GM12878 (cell line): ENCODE results near the gene PCGF1. TPM values are rescaled to one million over a fixed set of nuclear protein-coding genes. Genes with fewer than 3 reads are reported as not detected.

Experiments
- ATAC-seq: fragments of 200-7000 bp; cut with Tn5 transposase; 3 replicates; pipeline ENCODE4 v1.9.1; 2020; ENCODE audit warnings: mild to moderate bottlenecking, moderate library complexity
- BruUV-seq: library from RNA; stranded (reverse); fragments of 400-500 nt; replicated peaks from 2 replicates; lab custom pipeline; 2021; lab: Mats Ljungman, UMichigan
- CTCF ChIA-PET: fragments of 300-600 bp; sonication (Branson Sonifier 250); formaldehyde crosslinking; extraction: SDS; loops from one replicate; lab custom pipeline; 2021; ENCODE audit warnings: inconsistent platforms; lab: Yijun Ruan, JAX
- POLR2A ChIA-PET: fragments of 350-600 bp; formaldehyde crosslinking; extraction: SDS; loops from one replicate; lab custom pipeline; 2021; ENCODE audit warnings: inconsistent platforms; lab: Charles Lee
- RAD21 ChIA-PET: fragments of 300-600 bp; sonication (Branson Sonifier 250); formaldehyde crosslinking; loops from one replicate; lab custom pipeline; 2023; ENCODE audit warnings: antibody characterized with exemption; ENCODE audit not compliant: unreplicated experiment; lab: Charles Lee
- SMC1A ChIA-PET: fragments of 300-600 bp; sonication (Branson Sonifier 250); formaldehyde crosslinking; loops from one replicate; lab custom pipeline; 2023; ENCODE audit not compliant: unreplicated experiment, uncharacterized antibody; lab: Charles Lee
- DNase-seq: peaks from one replicate; pipeline ENCODE4 v3.0.0-alpha.2; 2011; ENCODE audit warnings: low read depth, low spot score
- FAIRE-seq: peaks from 3 replicates; lab custom pipeline; 2011; peaks lifted over from hg19 to GRCh38; lab: Jason Lieb, UNC
- H2AFZ ChIP-seq: 2 replicates; pipeline ENCODE4 v1.6.0; 2011; ENCODE audit warnings: low read depth, low read length, control low read depth; ENCODE audit not compliant: control insufficient read depth
- H3K27ac ChIP-seq: 2 replicates; pipeline ENCODE4 v1.5.1; 2011; ENCODE audit warnings: control low read depth; ENCODE audit not compliant: control insufficient read depth, insufficient read depth
- H3K27me3 ChIP-seq, 2 experiments: replicated peaks in 1 of 2; 2 replicates each; pipeline versions ENCODE4 v1.6.0 to v1.6.1; 2011; ENCODE audit warnings: low read length in 1 of 2; ENCODE audit not compliant: control insufficient read depth in 2 of 2, insufficient read depth in 2 of 2
- H3K36me3 ChIP-seq, 2 experiments: 2 replicates each; pipeline ENCODE4 v1.5.1; 2011; ENCODE audit warnings: low read length in 1 of 2; ENCODE audit not compliant: control insufficient read depth in 2 of 2, insufficient read depth in 2 of 2
- H3K4me1 ChIP-seq: 2 replicates; pipeline ENCODE4 v1.6.1; 2011; ENCODE audit warnings: mild to moderate bottlenecking, low read length, moderate library complexity, mixed read lengths; ENCODE audit not compliant: control insufficient read depth, insufficient read depth
- H3K4me2 ChIP-seq: 2 replicates; pipeline ENCODE4 v1.6.0; 2011; ENCODE audit warnings: control low read depth; ENCODE audit not compliant: control insufficient read depth, insufficient read depth
- H3K4me3 ChIP-seq: fragments of 200-600 bp; sonication (generic); 2 replicates; pipeline ENCODE4 v1.5.1; 2016
- H3K79me2 ChIP-seq: 2 replicates; pipeline ENCODE4 v1.6.0; 2011; ENCODE audit warnings: low read length; ENCODE audit not compliant: control insufficient read depth, insufficient read depth
- H3K9ac ChIP-seq: 2 replicates; pipeline ENCODE4 v1.8.0; 2011; ENCODE audit warnings: low read length, control low read depth, mixed read lengths; ENCODE audit not compliant: control insufficient read depth, insufficient read depth
- H3K9me3 ChIP-seq: replicated peaks from 3 replicates; pipeline ENCODE4 v1.5.1; 2011; ENCODE audit warnings: mild to moderate bottlenecking, low read length; ENCODE audit not compliant: control insufficient read depth, insufficient read depth
- H4K20me1 ChIP-seq: 2 replicates; pipeline ENCODE4 v1.6.0; 2011; ENCODE audit not compliant: control insufficient read depth, insufficient read depth
- YY1 ChIP-seq: IDR thresholded peaks from 2 replicates; pipeline ENCODE4 v1.6.1; 2011; ENCODE audit warnings: low read depth, mild to moderate bottlenecking, low read length
- WGBS: methylation state at CpG from one replicate; pipeline ENCODE4 v1.1.6; 2016; ENCODE audit warnings: low lambda C conversion rate; ENCODE audit not compliant: insufficient replicate concordance, insufficient coverage; ENCODE audit errors: missing lambda C conversion rate; 5-methylcytosine and 5-hydroxymethylcytosine counted together
- in situ Hi-C: fragments of 300-500 bp; cut with MboI; formaldehyde crosslinking; loops from 9 replicates; pipeline ENCODE4 v1.14.3; 2018; ENCODE audit warnings: mixed read lengths
- intact Hi-C: fragments of 100-400 bp; cut with micrococcal nuclease; formaldehyde crosslinking; loops from one replicate; pipeline ENCODE4 v1.14.2; 2022; ENCODE audit not compliant: unreplicated experiment
- polyA plus RNA-seq, 11 experiments: library from polyadenylated mRNA; depleted of rRNA in 4 of 11; unstranded in 6 of 11; stranded (reverse) in 5 of 11; fragments of >200 nt; fragmentation: Nextera tagmentation in 4 of 11; fragmentation: Illumina TruSeq in 1 of 11; extraction: Ambion mirVana in 4 of 11; extraction: Trizol in 1 of 11; gene quantifications; 1 replicate in 1 of 11; 2 replicates in 10 of 11; pipeline versions ENCODE4 v1.2.1 to v1.2.3, GENCODE V29; 2011 to 2016; ENCODE audit warnings: inconsistent platforms in 2 of 11, missing spikeins in 2 of 11, low read depth in 1 of 11
- total RNA-seq, 4 experiments: library from RNA; depleted of rRNA in 3 of 4; stranded (reverse); fragments of >200 nt in 3 of 4; fragmentation: Illumina TruSeq in 1 of 4; extraction: Trizol in 1 of 4; gene quantifications; 2 replicates each; pipeline versions ENCODE4 v1.2.1 to v1.2.3, GENCODE V29; 2013 to 2021
- TF ChIP-seq, protein P1 (sequence below): fragments of 450-650 bp; IDR thresholded peaks from 2 replicates; pipeline ENCODE4 v1.6.1; 2017; ENCODE audit warnings: mild to moderate bottlenecking

The PCGF1 gene
- total and polyA plus RNA-seq, 10 of the 15 experiments (the other 5 are each of a cell fraction or from before 2014, with no cell fraction given), result 23.1 to 50.8 (median 27.4) TPM

DNA sequence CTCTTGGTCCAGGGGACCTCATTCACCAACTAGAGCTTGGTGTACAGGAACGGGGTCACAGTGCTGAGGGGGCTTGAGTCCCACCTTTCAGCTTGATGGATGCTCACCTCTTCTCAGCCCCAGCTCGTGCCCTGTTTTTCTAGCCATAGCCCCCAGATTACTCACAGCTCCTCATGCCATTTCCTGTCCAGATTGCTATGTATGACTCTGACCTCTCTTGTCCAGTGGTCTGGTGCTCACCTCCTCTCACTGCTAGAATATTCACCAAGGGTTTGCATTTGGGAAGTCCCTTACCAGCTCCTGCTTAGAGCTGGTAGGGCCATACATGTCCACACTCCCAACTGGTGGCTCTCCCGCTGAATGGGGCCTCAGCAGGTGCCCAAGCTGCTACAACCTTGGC, 13.9 kb downstream of the PCGF1 start:
- H3K9me3 ChIP-seq, result no peaks in the 10 kb centered on the region
- no peak overlapping the region for H2AFZ ChIP-seq
- H3K4me1 ChIP-seq, result 0 out of 2 replicates have a peak, but pooled peaks cover 3% of the 10 kb centered on the region
- POLR2A ChIA-PET, result interaction anchor here (0.5 to 1.0 kb wide), 4 partner anchors 13 to 75 kb away, joined by 3 read pairs; no protein-coding TSS in a partner anchor
- no peaks in the 10 kb centered on the region for H4K20me1 ChIP-seq
- SMC1A ChIA-PET, result interaction anchor here (1.2 to 1.4 kb wide), 2 partner anchors 91 to 93 kb away, joined by 4 read pairs; no protein-coding TSS in a partner anchor
- no peak for FAIRE-seq
- CTCF ChIA-PET, result interaction anchor here (1.7 to 19.4 kb wide), 3 partner anchors 11 to 95 kb away, joined by 4 to 280 read pairs (median 10); partner anchors contain the start of genes CCDC142 and TTC31
- H3K27ac ChIP-seq, result no peak overlapping the region
- peaks cover 4 to 5% of the 10 kb centered on the region in 2 experiments; a peak in 3 of 4 replicates for H3K27me3 ChIP-seq
- in situ Hi-C loops (no loop called here), intact Hi-C loops (no loop called here)
- TF ChIP-seq, protein P1, sequence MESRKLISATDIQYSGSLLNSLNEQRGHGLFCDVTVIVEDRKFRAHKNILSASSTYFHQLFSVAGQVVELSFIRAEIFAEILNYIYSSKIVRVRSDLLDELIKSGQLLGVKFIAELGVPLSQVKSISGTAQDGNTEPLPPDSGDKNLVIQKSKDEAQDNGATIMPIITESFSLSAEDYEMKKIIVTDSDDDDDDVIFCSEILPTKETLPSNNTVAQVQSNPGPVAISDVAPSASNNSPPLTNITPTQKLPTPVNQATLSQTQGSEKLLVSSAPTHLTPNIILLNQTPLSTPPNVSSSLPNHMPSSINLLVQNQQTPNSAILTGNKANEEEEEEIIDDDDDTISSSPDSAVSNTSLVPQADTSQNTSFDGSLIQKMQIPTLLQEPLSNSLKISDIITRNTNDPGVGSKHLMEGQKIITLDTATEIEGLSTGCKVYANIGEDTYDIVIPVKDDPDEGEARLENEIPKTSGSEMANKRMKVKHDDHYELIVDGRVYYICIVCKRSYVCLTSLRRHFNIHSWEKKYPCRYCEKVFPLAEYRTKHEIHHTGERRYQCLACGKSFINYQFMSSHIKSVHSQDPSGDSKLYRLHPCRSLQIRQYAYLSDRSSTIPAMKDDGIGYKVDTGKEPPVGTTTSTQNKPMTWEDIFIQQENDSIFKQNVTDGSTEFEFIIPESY, result no peak
- TF ChIP-seq YY1, result no peak
- BruUV-seq, result no TSS peak
- no peak for DNase-seq
- no peak overlapping the region for H3K4me3 ChIP-seq
- 73% methylated on average over 3 of the region's 3 CpGs for WGBS
- H3K36me3 ChIP-seq, result peaks cover 12 to 13% of the 10 kb centered on the region in 2 experiments; a peak in 3 of 4 replicates
- H3K4me2 ChIP-seq, result no peak overlapping the region
- no peak overlapping the region for H3K9ac ChIP-seq
- RAD21 ChIA-PET, result no interaction called here
- no peaks in the 10 kb centered on the region for H3K79me2 ChIP-seq
- no peak for ATAC-seq
